K562 (cell line): ENCODE data around the gene TUBGCP6. TPM values are rescaled to one million over a fixed set of nuclear protein-coding genes. Genes with fewer than 3 reads are reported as not detected.

Source experiments
- CHD7 ChIP-seq: fragments of 200-600 bp; sonication (generic); IDR thresholded peaks from one replicate; pipeline ENCODE4 v1.6.1; 2012; ENCODE audit warnings: mild to moderate bottlenecking, low read depth, low read length, inconsistent platforms
- FOXK2 ChIP-seq, 2 experiments: fragments of 450-650 bp; IDR thresholded peaks in 1 of 2; conservative IDR thresholded peaks in 1 of 2; 2 replicates each; pipeline ENCODE4 v1.6.1; 2016; ENCODE audit warnings: low read depth in 2 of 2, mild to moderate bottlenecking in 1 of 2
- MEF2D ChIP-seq: conservative IDR thresholded peaks from 2 replicates; pipeline ENCODE4 v1.6.1; 2016; ENCODE audit warnings: low read depth, missing genetic modification characterization, missing compliant biosample characterization
- MXI1 ChIP-seq: IDR thresholded peaks from 2 replicates; pipeline ENCODE4 v1.6.1; 2011; ENCODE audit warnings: low read depth, mild to moderate bottlenecking, improper control_type of control experiment, low read length
- NEUROD1 ChIP-seq: fragments of 150-350 bp; IDR thresholded peaks from 2 replicates; pipeline ENCODE4 v1.6.1; 2014; ENCODE audit warnings: borderline replicate concordance, low read length, low read depth; ENCODE audit not compliant: partially characterized antibody
- NR2C1 ChIP-seq, 2 experiments: fragments of 450-650 bp; IDR thresholded peaks; 2 replicates each; pipeline ENCODE4 v1.6.1; 2017; ENCODE audit warnings: mild to moderate bottlenecking in 2 of 2, antibody characterized with exemption in 1 of 2, inconsistent platforms in 1 of 2, missing compliant biosample characterization in 1 of 2, missing genetic modification characterization in 1 of 2
- POLR2G ChIP-seq: fragments of 200-400 bp; formaldehyde crosslinking; IDR thresholded peaks from 2 replicates; pipeline ENCODE4 v1.6.1; 2017; ENCODE audit warnings: low read depth, mild to moderate bottlenecking, antibody characterized with exemption, low read length, moderate library complexity
- RB1 ChIP-seq: fragments of 450-650 bp; IDR thresholded peaks from 2 replicates; pipeline ENCODE4 v1.6.1; 2017; ENCODE audit warnings: low read depth, mild to moderate bottlenecking
- USF2 ChIP-seq: sonication (generic); formaldehyde crosslinking; IDR thresholded peaks from 2 replicates; pipeline ENCODE4 v1.5.0; 2020; ENCODE audit warnings: missing genetic modification reagents
- ZNF583 ChIP-seq: fragments of 250-450 bp; sonication (Bioruptor Pico); IDR thresholded peaks from 2 replicates; pipeline ENCODE4 v1.4.0; 2020
- polyA plus RNA-seq, 8 experiments: library from polyadenylated mRNA; depleted of rRNA in 4 of 8; stranded (reverse) in 5 of 8; unstranded in 3 of 8; fragments of >200 nt; fragmentation: Nextera tagmentation in 2 of 8; fragmentation: Illumina TruSeq in 1 of 8; extraction: Ambion mirVana in 2 of 8; extraction: Trizol in 1 of 8; gene quantifications; 2 replicates each; pipeline versions ENCODE4 v1.2.1 to v1.2.3, GENCODE V29; 2011 to 2014; ENCODE audit warnings: inconsistent platforms in 1 of 8, missing spikeins in 1 of 8
- total RNA-seq, 7 experiments: library from RNA; depleted of rRNA in 6 of 7; stranded (reverse); fragments of >200 nt in 6 of 7; fragmentation: Illumina TruSeq in 2 of 7; extraction: Trizol in 2 of 7; gene quantifications; 2 replicates each; pipeline versions ENCODE4 v1.2.1 to v1.2.3, GENCODE V29; 2011 to 2021; ENCODE audit warnings: low replicate concordance in 1 of 7

TUBGCP6 gene
- total and polyA plus RNA-seq, 9 of the 15 experiments (the other 6 are each of a cell fraction or from before 2014, with no cell fraction given) = 0.76 to 33.0 (median 10.1) TPM

GRCh38 chr22:50178871-50179869 is 65.7 kb downstream of the TUBGCP6 start (continued):
- TF ChIP-seq CHD7 (no peak), USF2 (no peak), NR2C1 (IDR thresholded peaks at IDR 0.05) (peak; percentile 81), NR2C1 (tag; IDR thresholded peaks at IDR 0.05) (peak; percentile 74), POLR2G (peak; percentile 34; the same call in 1 of the 2 replicates), FOXK2 (conservative IDR thresholded peaks at IDR 0.05 in 1 of 2, IDR thresholded peaks at IDR 0.05 in 1 of 2; ENCODE audit: low read depth in 2 of 2) (no peak), MEF2D (tag) (no peak), MXI1 (no peak), ZNF583 (CRISPR knock-in tag) (no peak), NEUROD1 (no peak), RB1 (no peak)
